DND-41 (cell line): ENCODE data around the gene CD86.

Experiments used
- ATAC-seq: fragments of 200-7000 bp; cut with Tn5 transposase; 3 replicates; pipeline ENCODE4 v1.9.1; 2021; ENCODE audit warnings: low read depth; ENCODE audit not compliant: insufficient read depth
- DNase-seq: peaks from one replicate; pipeline ENCODE4 v3.0.0-alpha.2; 2020
- H2AFZ ChIP-seq: 2 replicates; pipeline ENCODE4 v1.6.0; 2012; ENCODE audit warnings: low read depth, low read length
- H3K27ac ChIP-seq: 2 replicates; pipeline ENCODE4 v1.5.1; 2012; ENCODE audit warnings: low read length, inconsistent platforms
- H3K27me3 ChIP-seq: fragments of 200-600 bp; sonication (generic); 2 replicates; pipeline ENCODE4 v1.6.0; 2012; ENCODE audit warnings: low read length, mild to moderate bottlenecking, inconsistent platforms; ENCODE audit not compliant: insufficient read depth, poor library complexity
- H3K36me3 ChIP-seq: 2 replicates; pipeline ENCODE4 v1.5.1; 2012; ENCODE audit warnings: low read length, inconsistent platforms; ENCODE audit not compliant: insufficient read depth
- H3K4me1 ChIP-seq: 2 replicates; pipeline ENCODE4 v1.5.1; 2012; ENCODE audit warnings: mild to moderate bottlenecking, low read length; ENCODE audit not compliant: insufficient read depth
- H3K4me2 ChIP-seq: 2 replicates; pipeline ENCODE4 v1.6.0; 2012; ENCODE audit warnings: mild to moderate bottlenecking, moderate library complexity, low read length, inconsistent platforms; ENCODE audit not compliant: insufficient read depth
- H3K4me3 ChIP-seq, 2 experiments: fragments of 200-600 bp in 1 of 2; shearing (Covaris generic) in 1 of 2; 2 replicates each; pipeline ENCODE4 v1.5.1; 2012 to 2016; ENCODE audit warnings: inconsistent platforms in 2 of 2, low read length in 2 of 2, mild to moderate bottlenecking in 2 of 2, low read depth in 1 of 2, moderate library complexity in 1 of 2
- H3K79me2 ChIP-seq: 2 replicates; pipeline ENCODE4 v1.6.0; 2012; ENCODE audit warnings: low read length, inconsistent platforms; ENCODE audit not compliant: insufficient read depth
- H3K9ac ChIP-seq: 2 replicates; pipeline ENCODE4 v1.6.0; 2012; ENCODE audit warnings: low read depth, mild to moderate bottlenecking, inconsistent platforms, low read length, moderate library complexity
- H3K9me3 ChIP-seq: 2 replicates; pipeline ENCODE4 v1.5.1; 2012; ENCODE audit warnings: low read length, moderate library complexity, mild to moderate bottlenecking, inconsistent platforms; ENCODE audit not compliant: insufficient read depth, severe bottlenecking
- H4K20me1 ChIP-seq: 2 replicates; pipeline ENCODE4 v1.6.0; 2012; ENCODE audit warnings: low read length; ENCODE audit not compliant: insufficient read depth
- CTCF ChIP-seq: IDR thresholded peaks from 2 replicates; pipeline ENCODE4 v1.5.1; 2012; ENCODE audit warnings: borderline replicate concordance, low read length, moderate library complexity, mild to moderate bottlenecking; ENCODE audit not compliant: poor library complexity, severe bottlenecking; ENCODE audit errors: extremely low read depth
- EZH2 ChIP-seq: IDR thresholded peaks from 3 replicates; pipeline ENCODE4 v1.6.1; 2012; ENCODE audit warnings: borderline replicate concordance, low read depth, mild to moderate bottlenecking, moderate library complexity, low read length, inconsistent platforms; ENCODE audit not compliant: severe bottlenecking

CD86 gene

DNA sequence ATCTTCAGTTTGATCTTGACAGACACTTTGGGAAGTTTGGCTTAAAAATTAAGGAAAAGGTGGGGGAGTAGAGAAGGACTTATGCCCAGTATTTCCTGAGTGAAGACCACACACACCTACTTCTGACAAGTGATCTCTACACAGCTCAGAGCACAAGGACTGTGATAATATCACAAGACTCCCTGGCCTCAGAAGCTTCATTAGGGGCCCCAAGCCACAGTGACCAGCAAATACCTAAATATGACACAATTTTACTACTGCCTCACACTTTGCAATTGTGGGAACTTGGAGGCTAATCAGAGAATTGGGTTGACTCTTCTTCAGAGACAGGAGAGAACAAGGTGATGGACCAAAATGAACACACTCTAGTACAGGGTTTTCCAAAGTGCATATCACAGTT is 35.7 kb upstream of the CD86 start:
- Histone ChIP-seq H3K9me3 (no peaks in the 10 kb centered on the region), H2AFZ (no peak overlapping the region), H3K27me3 (peaks cover 3% of the 10 kb centered on the region), H4K20me1 (no peaks in the 10 kb centered on the region), H3K27ac (no peak overlapping the region), H3K4me1 (no peaks in the 10 kb centered on the region), H3K4me3 (no peak overlapping the region), H3K4me2 (no peak overlapping the region), H3K9ac (no peak overlapping the region), H3K36me3 (no peaks in the 10 kb centered on the region), H3K79me2 (no peaks in the 10 kb centered on the region)
- no peak for TF ChIP-seq CTCF
- TF ChIP-seq EZH2: no peak
- ATAC-seq (no peak), DNase-seq (no peak)

DNA sequence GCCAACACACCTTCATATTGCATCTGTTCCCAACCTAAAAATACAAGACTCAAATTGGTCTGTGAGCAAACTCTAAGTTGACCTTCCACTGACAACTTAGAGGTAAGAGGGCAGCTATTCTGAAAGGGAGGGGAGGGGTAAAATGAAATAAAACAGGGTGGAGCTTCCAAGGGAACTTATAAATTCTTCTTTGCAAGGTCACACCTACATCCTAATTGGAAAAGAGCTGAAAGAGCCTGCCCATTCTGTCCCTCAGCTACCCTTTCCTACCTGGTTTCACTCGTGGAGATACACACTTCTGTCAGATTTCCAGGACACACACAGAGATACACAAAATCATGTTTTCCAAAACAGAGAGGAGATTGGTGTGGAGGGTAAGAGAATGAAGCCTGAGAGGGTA is 34.1 kb upstream of the CD86 start:
- H3K27ac ChIP-seq: no peak overlapping the region
- no peaks in the 10 kb centered on the region for H3K4me1 ChIP-seq
- H3K36me3 ChIP-seq: no peaks in the 10 kb centered on the region
- H3K4me2 ChIP-seq: no peak overlapping the region
- TF ChIP-seq EZH2 (no peak), CTCF (no peak)
- no peak overlapping the region for H2AFZ ChIP-seq
- no peak for DNase-seq
- H4K20me1 ChIP-seq: no peaks in the 10 kb centered on the region
- H3K9me3 ChIP-seq: no peaks in the 10 kb centered on the region
- no peak overlapping the region for H3K4me3 ChIP-seq
- H3K9ac ChIP-seq: no peak overlapping the region
- peaks cover 3% of the 10 kb centered on the region for H3K27me3 ChIP-seq
- no peaks in the 10 kb centered on the region for H3K79me2 ChIP-seq
- no peak for ATAC-seq

- H3K27ac ChIP-seq: no peak within 1 kb of the TSS
- ATAC-seq (no peak), DNase-seq (no peak)
- peaks cover 3% of the 10 kb centered on the region for H3K27me3 ChIP-seq
- no peaks in the 10 kb centered on the region for H3K36me3 ChIP-seq
- H3K4me3 ChIP-seq: no peak within 1 kb of the TSS
- no peak within 1 kb of the TSS for H2AFZ ChIP-seq
- no peaks in the 10 kb centered on the region for H3K9me3 ChIP-seq
- H4K20me1 ChIP-seq: no peaks in the 10 kb centered on the region
- no peaks in the 10 kb centered on the region for H3K4me1 ChIP-seq
- H3K9ac ChIP-seq: no peak within 1 kb of the TSS
- TF ChIP-seq CTCF (no peak), EZH2 (no peak)
- no peak within 1 kb of the TSS for H3K4me2 ChIP-seq
- H3K79me2 ChIP-seq: no peaks in the 10 kb centered on the region
These were observed 33.3 kb upstream of the CD86 start, which contains the start of gene ILDR1 for GRCh38 chr3:122021811-122022401. ILDR1 (minus strand) TSS chr3:122022247; CDS start chr3:122022077, 170 bp downstream.
